22Rv1 (cell line): ENCODE data around the gene IGSF21.

Experiments used
- ZFX ChIP-seq: fragments of 450-650 bp; IDR thresholded peaks from 2 replicates; pipeline ENCODE4 v1.6.1; 2017; ENCODE audit warnings: antibody characterized with exemption, borderline replicate concordance
- TF ChIP-seq, protein P1 (sequence below): fragments of 450-650 bp; IDR thresholded peaks from 2 replicates; pipeline ENCODE4 v1.5.1; 2017; ENCODE audit warnings: mild to moderate bottlenecking

DNA sequence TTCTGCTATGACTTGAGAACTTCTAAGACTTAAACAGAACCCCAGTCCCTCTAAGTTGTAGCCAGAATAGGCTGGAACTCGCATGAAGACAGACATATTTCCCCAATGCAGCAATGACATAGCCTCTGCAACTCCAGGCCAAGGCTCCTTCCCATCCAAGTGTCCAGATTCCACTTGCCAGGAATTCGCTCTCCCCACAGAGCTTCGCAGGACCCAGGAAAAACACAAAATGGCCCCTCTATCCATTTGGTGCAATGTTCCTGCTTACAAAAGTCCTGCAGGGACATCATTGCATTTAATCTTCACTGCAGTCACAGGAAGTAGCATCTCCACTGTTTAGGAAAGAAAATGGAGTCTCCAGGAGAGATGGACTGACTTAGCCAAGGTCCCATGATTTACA is 225.6 kb downstream of the IGSF21 start:
- TF ChIP-seq, protein P1, sequence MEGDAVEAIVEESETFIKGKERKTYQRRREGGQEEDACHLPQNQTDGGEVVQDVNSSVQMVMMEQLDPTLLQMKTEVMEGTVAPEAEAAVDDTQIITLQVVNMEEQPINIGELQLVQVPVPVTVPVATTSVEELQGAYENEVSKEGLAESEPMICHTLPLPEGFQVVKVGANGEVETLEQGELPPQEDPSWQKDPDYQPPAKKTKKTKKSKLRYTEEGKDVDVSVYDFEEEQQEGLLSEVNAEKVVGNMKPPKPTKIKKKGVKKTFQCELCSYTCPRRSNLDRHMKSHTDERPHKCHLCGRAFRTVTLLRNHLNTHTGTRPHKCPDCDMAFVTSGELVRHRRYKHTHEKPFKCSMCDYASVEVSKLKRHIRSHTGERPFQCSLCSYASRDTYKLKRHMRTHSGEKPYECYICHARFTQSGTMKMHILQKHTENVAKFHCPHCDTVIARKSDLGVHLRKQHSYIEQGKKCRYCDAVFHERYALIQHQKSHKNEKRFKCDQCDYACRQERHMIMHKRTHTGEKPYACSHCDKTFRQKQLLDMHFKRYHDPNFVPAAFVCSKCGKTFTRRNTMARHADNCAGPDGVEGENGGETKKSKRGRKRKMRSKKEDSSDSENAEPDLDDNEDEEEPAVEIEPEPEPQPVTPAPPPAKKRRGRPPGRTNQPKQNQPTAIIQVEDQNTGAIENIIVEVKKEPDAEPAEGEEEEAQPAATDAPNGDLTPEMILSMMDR: no peak
- no peak for TF ChIP-seq ZFX
